H1 (cell line): Measurements from ENCODE around the gene WDR54. TPM values are rescaled to one million over a fixed set of nuclear protein-coding genes. Genes with fewer than 3 reads are reported as not detected.

Experiments used
- CTCF ChIA-PET: fragments of 300-600 bp; sonication (Branson Sonifier 250); formaldehyde crosslinking; loops from one replicate; lab custom pipeline; 2021; ENCODE audit not compliant: partially characterized antibody; lab: Charles Lee
- POLR2A ChIA-PET: fragments of 300-600 bp; sonication (Branson Sonifier 250); formaldehyde crosslinking; loops from one replicate; lab custom pipeline; 2021; ENCODE audit warnings: inconsistent platforms; ENCODE audit not compliant: partially characterized antibody; lab: Charles Lee
- DNase-seq, 2 experiments: peaks; one replicate each; pipeline versions ENCODE4 v3.0.0 to v3.0.0-alpha.2; 2010 to 2022; ENCODE audit warnings: low spot score in 2 of 2, low read depth in 1 of 2, mixed read lengths in 1 of 2
- FAIRE-seq: peaks from 2 replicates; lab custom pipeline; 2011; peaks lifted over from hg19 to GRCh38; lab: Jason Lieb, UNC
- H2AFZ ChIP-seq: 2 replicates; pipeline ENCODE4 v1.8.1; 2012; ENCODE audit warnings: low read length, inconsistent platforms
- H2AK5ac ChIP-seq: 2 replicates; pipeline ENCODE4 v1.6.1; 2013; ENCODE audit warnings: low read depth, low read length
- H2BK120ac ChIP-seq: replicated peaks from 2 replicates; pipeline ENCODE3; 2013; ENCODE audit warnings: low read depth, low read length, inconsistent platforms
- H2BK12ac ChIP-seq: 2 replicates; pipeline ENCODE4 v1.6.1; 2013; ENCODE audit warnings: low read depth, low read length
- H2BK15ac ChIP-seq: 2 replicates; pipeline ENCODE4 v1.6.1; 2013; ENCODE audit warnings: low read length
- H2BK20ac ChIP-seq: 2 replicates; pipeline ENCODE4 v1.6.1; 2013; ENCODE audit warnings: low read length
- H2BK5ac ChIP-seq: 2 replicates; pipeline ENCODE4 v1.6.1; 2013; ENCODE audit warnings: low read depth, low read length
- H3K14ac ChIP-seq: 2 replicates; pipeline ENCODE4 v1.6.1; 2013; ENCODE audit warnings: inconsistent platforms; ENCODE audit not compliant: insufficient read length
- H3K18ac ChIP-seq: 2 replicates; pipeline ENCODE4 v1.6.1; 2013; ENCODE audit warnings: low read length; ENCODE audit errors: extremely low read depth
- H3K23ac ChIP-seq: 2 replicates; pipeline ENCODE4 v1.6.1; 2013; ENCODE audit warnings: inconsistent platforms; ENCODE audit not compliant: insufficient read length
- H3K23me2 ChIP-seq: 2 replicates; pipeline ENCODE4 v1.6.1; 2013; ENCODE audit warnings: low read depth, low read length
- H3K27ac ChIP-seq: 2 replicates; pipeline ENCODE4 v1.6.1; 2011; ENCODE audit warnings: low read depth, low read length, inconsistent platforms
- H3K27me3 ChIP-seq, 4 experiments: replicated peaks in 1 of 4; 1 replicate in 1 of 4; 2 replicates in 3 of 4; pipeline versions ENCODE4 v1.6.1 to v1.8.1; 2011 to 2013; ENCODE audit warnings: low read length in 3 of 4, mild to moderate bottlenecking in 3 of 4, inconsistent platforms in 2 of 4, mixed read lengths in 2 of 4, moderate library complexity in 1 of 4; ENCODE audit not compliant: control insufficient read depth in 3 of 4, insufficient read depth in 3 of 4; ENCODE audit errors: extremely low read depth in 1 of 4
- H3K36me3 ChIP-seq, 4 experiments: 2 replicates each; pipeline versions ENCODE4 v1.6.1 to v1.8.1; 2011 to 2013; ENCODE audit warnings: mild to moderate bottlenecking in 4 of 4, low read length in 3 of 4, moderate library complexity in 2 of 4, control low read depth in 1 of 4, inconsistent platforms in 1 of 4; ENCODE audit not compliant: insufficient read depth in 4 of 4, control insufficient read depth in 2 of 4
- H3K4ac ChIP-seq: replicated peaks from 2 replicates; pipeline ENCODE3; 2013; ENCODE audit warnings: low read length, low read depth, mixed read lengths, inconsistent platforms; ENCODE audit not compliant: insufficient read length
- H3K4me1 ChIP-seq, 4 experiments: replicated peaks in 1 of 4; 1 replicate in 1 of 4; 2 replicates in 3 of 4; pipeline versions ENCODE4 v1.6.1 to v1.8.1; 2011 to 2013; ENCODE audit warnings: low read length in 3 of 4, inconsistent platforms in 2 of 4, mixed read lengths in 1 of 4; ENCODE audit not compliant: insufficient read depth in 4 of 4, control insufficient read depth in 3 of 4
- H3K4me2 ChIP-seq, 2 experiments: 2 replicates each; pipeline versions ENCODE4 v1.6.1 to v1.8.1; 2011 to 2013; ENCODE audit warnings: low read depth in 2 of 2, low read length in 2 of 2, control low read depth in 1 of 2, inconsistent platforms in 1 of 2, mild to moderate bottlenecking in 1 of 2; ENCODE audit not compliant: insufficient read depth in 1 of 2
- H3K4me3 ChIP-seq, 4 experiments: fragments of 200-600, 300-600 bp in 1 of 4; sonication (generic), shearing (Covaris generic), sonication (Bioruptor Twin) in 1 of 4; 2 replicates each; pipeline versions ENCODE4 v1.5.1 to v1.8.1; 2011 to 2016; ENCODE audit warnings: low read length in 4 of 4, low read depth in 3 of 4, control low read depth in 2 of 4, inconsistent platforms in 2 of 4, mild to moderate bottlenecking in 2 of 4, mixed read lengths in 1 of 4, moderate library complexity in 1 of 4; ENCODE audit not compliant: insufficient read depth in 2 of 4; ENCODE audit errors: extremely low read depth in 1 of 4
- H3K56ac ChIP-seq: replicated peaks from 2 replicates; pipeline ENCODE3; 2013; ENCODE audit warnings: low read depth, mild to moderate bottlenecking, mixed read lengths, low read length, inconsistent platforms; ENCODE audit not compliant: insufficient read length
- H3K79me1 ChIP-seq: 2 replicates; pipeline ENCODE4 v1.6.1; 2013; ENCODE audit warnings: low read depth, low read length, control low read depth
- H3K79me2 ChIP-seq, 2 experiments: 2 replicates each; pipeline versions ENCODE4 v1.6.1 to v1.8.1; 2012 to 2013; ENCODE audit warnings: low read length in 2 of 2, mild to moderate bottlenecking in 2 of 2, inconsistent platforms in 1 of 2; ENCODE audit not compliant: insufficient read depth in 2 of 2, control insufficient read depth in 1 of 2
- H3K9ac ChIP-seq, 4 experiments: replicated peaks in 1 of 4; 1 replicate in 1 of 4; 2 replicates in 3 of 4; pipeline versions ENCODE4 v1.6.1 to v1.8.1; 2011 to 2013; ENCODE audit warnings: low read depth in 3 of 4, low read length in 3 of 4, control low read depth in 2 of 4, mild to moderate bottlenecking in 2 of 4, moderate library complexity in 2 of 4, inconsistent platforms in 1 of 4; ENCODE audit errors: extremely low read depth in 1 of 4
- H3K9me3 ChIP-seq, 2 experiments: 2 replicates each; pipeline versions ENCODE4 v1.6.1 to v1.8.1; 2012 to 2013; ENCODE audit warnings: mild to moderate bottlenecking in 2 of 2, moderate library complexity in 2 of 2, control low read depth in 1 of 2, inconsistent platforms in 1 of 2, low read depth in 1 of 2, low read length in 1 of 2, mixed read lengths in 1 of 2; ENCODE audit not compliant: insufficient read depth in 2 of 2
- H4K20me1 ChIP-seq, 2 experiments: replicated peaks in 1 of 2; 2 replicates each; pipeline versions ENCODE3 to v1.8.1; 2011 to 2013; ENCODE audit warnings: inconsistent platforms in 2 of 2, low read length in 2 of 2, mild to moderate bottlenecking in 1 of 2; ENCODE audit not compliant: insufficient read depth in 2 of 2, control insufficient read depth in 1 of 2
- H4K5ac ChIP-seq: 2 replicates; pipeline ENCODE4 v1.6.1; 2013; ENCODE audit warnings: low read length, low read depth, mixed read lengths, inconsistent platforms; ENCODE audit not compliant: insufficient read length
- H4K8ac ChIP-seq: 2 replicates; pipeline ENCODE4 v1.8.0; 2013; ENCODE audit warnings: mild to moderate bottlenecking, moderate library complexity, low read length, inconsistent platforms; ENCODE audit not compliant: insufficient read depth; ENCODE audit errors: extremely low read depth
- H4K91ac ChIP-seq: replicated peaks from 2 replicates; pipeline ENCODE3; 2013; ENCODE audit warnings: low read length, mixed read lengths, inconsistent platforms; ENCODE audit not compliant: insufficient read length
- CBX8 ChIP-seq: fragments of 300-800, 300-1000 bp; sonication (generic); IDR thresholded peaks from 2 replicates; pipeline ENCODE4 v1.7.1; 2016; ENCODE audit warnings: low read depth, low read length, borderline replicate concordance
- CHD1 ChIP-seq: IDR thresholded peaks from 2 replicates; pipeline ENCODE4 v1.6.1; 2012; ENCODE audit warnings: low read depth, low read length, improper control_type of control experiment
- CREB1 ChIP-seq: IDR thresholded peaks from 2 replicates; pipeline ENCODE4 v1.6.1; 2012; ENCODE audit warnings: inconsistent platforms
- FOSL1 ChIP-seq: IDR thresholded peaks from 2 replicates; pipeline ENCODE4 v1.6.1; 2011; ENCODE audit warnings: mild to moderate bottlenecking, low read depth, low read length, moderate library complexity; ENCODE audit not compliant: insufficient read depth
- KDM4A ChIP-seq: IDR thresholded peaks from one replicate; pipeline ENCODE4 v1.7.1; 2012; ENCODE audit warnings: low read depth, mild to moderate bottlenecking, moderate library complexity, low read length, inconsistent platforms; ENCODE audit not compliant: severe bottlenecking
- PHF8 ChIP-seq: fragments of 200-600 bp; sonication (generic); conservative IDR thresholded peaks from 2 replicates; pipeline ENCODE4 v1.7.1; 2012; ENCODE audit warnings: low read depth, mild to moderate bottlenecking, inconsistent platforms, low read length, moderate library complexity
- POLR2A ChIP-seq, 2 experiments: IDR thresholded peaks; 1 replicate in 1 of 2; 2 replicates in 1 of 2; pipeline ENCODE4 v1.6.1; 2011; ENCODE audit warnings: low read depth in 2 of 2, low read length in 2 of 2, mild to moderate bottlenecking in 2 of 2; ENCODE audit errors: control extremely low read depth in 1 of 2
- RBBP5 ChIP-seq: IDR thresholded peaks from 2 replicates; pipeline ENCODE4 v1.7.1; 2012; ENCODE audit warnings: low read depth, mild to moderate bottlenecking, inconsistent platforms, low read length, moderate library complexity, borderline replicate concordance
- RFX5 ChIP-seq: IDR thresholded peaks from 2 replicates; pipeline ENCODE4 v1.6.1; 2011; ENCODE audit warnings: low read depth, low read length, improper control_type of control experiment, borderline replicate concordance
- SIX5 ChIP-seq: IDR thresholded peaks from 2 replicates; pipeline ENCODE4 v1.6.1; 2011; ENCODE audit warnings: mild to moderate bottlenecking, low read depth, low read length
- TAF1 ChIP-seq: IDR thresholded peaks from 2 replicates; pipeline ENCODE4 v1.6.1; 2011; ENCODE audit warnings: mild to moderate bottlenecking, low read depth, low read length
- TBP ChIP-seq: IDR thresholded peaks from 2 replicates; pipeline ENCODE4 v1.6.1; 2011; ENCODE audit warnings: low read depth, low read length, improper control_type of control experiment
- WGBS, 2 experiments: shearing (Covaris generic) in 1 of 2; methylation state at CpG; one replicate each; pipeline versions ENCODE4 v1.1.6 to v1.1.7; 2013 to 2015; ENCODE audit warnings: low lambda C conversion rate in 2 of 2, mixed read lengths in 2 of 2, inconsistent platforms in 1 of 2, low coverage in 1 of 2, missing lambda C conversion rate in 1 of 2; ENCODE audit not compliant: insufficient replicate concordance in 2 of 2, insufficient coverage in 1 of 2, insufficient read length in 1 of 2; ENCODE audit errors: extremely low coverage in 1 of 2, missing lambda C conversion rate in 1 of 2; 5-methylcytosine and 5-hydroxymethylcytosine counted together
- polyA plus RNA-seq, 7 experiments: library from polyadenylated mRNA; depleted of rRNA in 3 of 7; stranded (reverse) in 5 of 7; unstranded in 2 of 7; fragments of >200 nt in 5 of 7; fragments of 200-250 nt in 2 of 7; gene quantifications; 1 replicate in 5 of 7; 2 replicates in 1 of 7; 4 replicates in 1 of 7; pipeline versions ENCODE4 v1.2.1 to v1.2.3, GENCODE V29; 2011 to 2013; ENCODE audit warnings: missing spikeins in 2 of 7, mixed read lengths in 2 of 7
- total RNA-seq: library from RNA; stranded (reverse); fragmentation: NEBNext Ultra II Directional; extraction: Animal tissue kit (Norgen Biotek cat#: 25700); gene quantifications from 2 replicates; pipeline ENCODE4 v1.2.1, GENCODE V29; 2021

Gene WDR54
- total and polyA plus RNA-seq, 2 of the 8 experiments (the other 6 are each of a cell fraction or from before 2014, with no cell fraction given): 41.6 to 125 TPM

DNA sequence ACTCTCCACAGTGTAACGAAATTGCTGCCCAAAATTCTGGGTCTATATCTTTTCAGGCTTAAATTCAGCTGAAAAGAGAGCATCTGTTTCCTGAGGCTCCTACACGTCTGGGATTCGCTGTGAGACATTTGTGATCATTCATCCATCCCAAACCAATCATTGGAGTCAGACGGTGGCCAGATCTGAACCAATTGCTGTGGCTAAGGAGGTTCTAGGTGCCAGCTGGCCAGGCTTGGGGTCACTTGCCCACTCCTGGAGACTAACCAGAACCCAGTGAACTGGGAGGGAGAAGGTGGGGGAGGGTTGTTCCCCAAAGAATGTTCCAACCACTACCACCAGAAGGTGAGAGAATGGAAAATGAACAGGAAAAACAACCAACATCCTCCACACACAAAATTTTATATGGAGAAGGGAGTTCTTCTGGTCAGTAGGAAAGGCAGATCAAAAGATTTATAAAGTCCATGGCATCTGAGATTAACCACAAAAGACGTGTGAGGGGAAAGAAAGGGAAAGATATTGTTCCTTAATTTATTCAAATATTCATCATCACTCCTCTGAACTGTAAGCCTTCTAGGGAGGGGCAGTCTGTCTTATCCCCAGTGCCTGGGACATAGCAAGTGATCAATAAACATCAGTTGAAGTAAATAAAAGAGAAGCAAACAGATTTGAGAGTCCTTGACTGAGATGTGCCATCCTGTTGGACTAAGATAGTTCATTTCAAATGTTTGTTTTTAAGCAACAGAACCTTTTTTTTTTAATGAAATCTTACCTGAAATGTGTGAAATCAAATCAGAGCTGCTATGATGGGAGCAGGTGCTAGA is 23.2 kb downstream of the WDR54 start:
- Histone ChIP-seq H3K4ac (no peak overlapping the region), H4K5ac (no peak overlapping the region), H4K91ac (no peak overlapping the region), H3K36me3 (no peaks in the 10 kb centered on the region), H2BK20ac (no peak overlapping the region), H2BK120ac (no peak overlapping the region), H3K9me3 (no peaks in the 10 kb centered on the region), H2BK15ac (no peak overlapping the region), H3K27me3 (no peaks in the 10 kb centered on the region; a peak in 2 of 7 replicates), H3K79me1 (no peaks in the 10 kb centered on the region; the same call in 1 of the 2 replicates), H3K14ac (no peak overlapping the region), H3K23ac (no peak overlapping the region), H4K20me1 (no peaks in the 10 kb centered on the region), H3K9ac (no peak overlapping the region), H3K4me1 (peaks cover 0 to 5% (median 2%) of the 10 kb centered on the region in 4 experiments; a peak in 4 of 7 replicates), H3K4me3 (no peak overlapping the region), H4K8ac (no peak overlapping the region; the same call in 1 of the 2 replicates), H2BK12ac (no peak overlapping the region), H3K23me2 (peaks cover 6% of the 10 kb centered on the region; the same call in 1 of the 2 replicates), H2AFZ (no peak overlapping the region), H3K56ac (no peak overlapping the region), H3K4me2 (no peak overlapping the region), H2BK5ac (no peak overlapping the region), H2AK5ac (no peak overlapping the region), H3K27ac (no peak overlapping the region), H3K79me2 (peaks cover 0 to 6% of the 10 kb centered on the region in 2 experiments; a peak in 2 of 4 replicates), H3K18ac (no peak overlapping the region)
- POLR2A ChIA-PET: interaction anchor here (1.0 to 2.7 kb wide), 6 partner anchors 13 to 53 kb away, joined by 3 to 15 read pairs (median 4); partner anchors contain the start of gene WBP1
- WGBS, 2 experiments: 77% methylated on average over 5 of the region's 5 CpGs; no CpG with 5 or more reads in 1 of the 2 experiments
- CTCF ChIA-PET: interaction anchor here (0.6 to 3.1 kb wide), 6 partner anchors 10 to 44 kb away, joined by 3 to 9 read pairs (median 4); partner anchors contain the start of gene INO80B
- DNase-seq: no peak
- TF ChIP-seq CREB1 (no peak), RFX5 (no peak), POLR2A (IDR thresholded peaks at IDR 0.05; ENCODE audit: control extremely low read depth in 1 of 2, low read depth in 2 of 2, low read length in 2 of 2) (no peak), KDM4A (no peak), PHF8 (no peak), RBBP5 (no peak), CHD1 (no peak), TBP (no peak), SIX5 (no peak), TAF1 (no peak), FOSL1 (no peak), CBX8 (no peak)
- no peak for FAIRE-seq
